BLaER1 (cell line): ENCODE measurements around the gene VTCN1.

Source experiments
- H3K27ac ChIP-seq: shearing (Covaris generic); formaldehyde crosslinking; 2 replicates; pipeline ENCODE4 v1.8.1; 2022
- H3K27me3 ChIP-seq: shearing (Covaris generic); formaldehyde crosslinking; 2 replicates; pipeline ENCODE4 v1.8.1; 2022
- H3K36me3 ChIP-seq: shearing (Covaris generic); formaldehyde crosslinking; 2 replicates; pipeline ENCODE4 v1.8.1; 2022
- H3K4me1 ChIP-seq: shearing (Covaris generic); formaldehyde crosslinking; 2 replicates; pipeline ENCODE4 v1.8.1; 2022
- H3K4me2 ChIP-seq: shearing (Covaris generic); formaldehyde crosslinking; 2 replicates; pipeline ENCODE4 v1.8.1; 2022
- H3K4me3 ChIP-seq: shearing (Covaris generic); formaldehyde crosslinking; 2 replicates; pipeline ENCODE4 v1.8.1; 2022
- H3K9ac ChIP-seq: shearing (Covaris generic); formaldehyde crosslinking; 2 replicates; pipeline ENCODE4 v1.8.1; 2022
- H3K9me3 ChIP-seq: shearing (Covaris generic); formaldehyde crosslinking; 2 replicates; pipeline ENCODE4 v1.8.1; 2022
- H4K20me1 ChIP-seq: shearing (Covaris generic); formaldehyde crosslinking; 2 replicates; pipeline ENCODE4 v1.8.1; 2022
- Cebpa-rat ChIP-seq: shearing (Covaris generic); IDR thresholded peaks from 2 replicates; pipeline ENCODE4 v1.8.1; 2022

VTCN1 gene

GRCh38 chr1:117182319-117182718 lies 28.4 kb downstream of the VTCN1 start:
- no peaks in the 10 kb centered on the region for H3K36me3 ChIP-seq
- H3K4me1 ChIP-seq = no peaks in the 10 kb centered on the region
- H3K9ac ChIP-seq = no peak overlapping the region
- H3K4me3 ChIP-seq = no peak overlapping the region
- TF ChIP-seq Cebpa-rat = no peak
- H3K4me2 ChIP-seq = no peak overlapping the region
- H3K27ac ChIP-seq = no peak overlapping the region
- no peaks in the 10 kb centered on the region for H3K9me3 ChIP-seq
- H3K27me3 ChIP-seq = no peaks in the 10 kb centered on the region
- H4K20me1 ChIP-seq = no peaks in the 10 kb centered on the region

GRCh38 chr1:117181630-117182041 lies 29.1 kb downstream of the VTCN1 start:
- H3K4me1 ChIP-seq = no peaks in the 10 kb centered on the region
- H3K9ac ChIP-seq = no peak overlapping the region
- no peak overlapping the region for H3K4me3 ChIP-seq
- no peak for TF ChIP-seq Cebpa-rat
- H3K27ac ChIP-seq = no peak overlapping the region
- H3K36me3 ChIP-seq = no peaks in the 10 kb centered on the region
- no peak overlapping the region for H3K4me2 ChIP-seq
- no peaks in the 10 kb centered on the region for H3K9me3 ChIP-seq
- H3K27me3 ChIP-seq = no peaks in the 10 kb centered on the region
- no peaks in the 10 kb centered on the region for H4K20me1 ChIP-seq

- Histone ChIP-seq H3K27ac (no peak overlapping the region), H3K4me1 (no peaks in the 10 kb centered on the region), H3K27me3 (no peaks in the 10 kb centered on the region), H3K36me3 (no peaks in the 10 kb centered on the region), H3K9me3 (no peaks in the 10 kb centered on the region), H3K4me2 (no peak overlapping the region), H4K20me1 (no peaks in the 10 kb centered on the region), H3K9ac (no peak overlapping the region), H3K4me3 (no peak overlapping the region)
- no peak for TF ChIP-seq Cebpa-rat
Observed at GRCh38 chr1:117180147-117180967, 30.4 kb downstream of the VTCN1 start.

GRCh38 chr1:117179471-117179870 lies 31.3 kb downstream of the VTCN1 start:
- no peak for TF ChIP-seq Cebpa-rat
- no peaks in the 10 kb centered on the region for H3K4me1 ChIP-seq
- no peaks in the 10 kb centered on the region for H3K9me3 ChIP-seq
- no peaks in the 10 kb centered on the region for H4K20me1 ChIP-seq
- no peaks in the 10 kb centered on the region for H3K36me3 ChIP-seq
- no peak overlapping the region for H3K27ac ChIP-seq
- H3K4me2 ChIP-seq = no peak overlapping the region
- no peak overlapping the region for H3K4me3 ChIP-seq
- no peaks in the 10 kb centered on the region for H3K27me3 ChIP-seq
- no peak overlapping the region for H3K9ac ChIP-seq

- Histone ChIP-seq H3K9ac (no peak overlapping the region), H3K9me3 (no peaks in the 10 kb centered on the region), H3K4me2 (no peak overlapping the region), H4K20me1 (no peaks in the 10 kb centered on the region), H3K4me1 (no peaks in the 10 kb centered on the region), H3K27ac (no peak overlapping the region), H3K36me3 (no peaks in the 10 kb centered on the region), H3K4me3 (no peak overlapping the region), H3K27me3 (no peaks in the 10 kb centered on the region)
- TF ChIP-seq Cebpa-rat = no peak
Observed at GRCh38 chr1:117178756-117179155, 32.0 kb downstream of the VTCN1 start.

- Histone ChIP-seq H3K27ac (no peak overlapping the region), H3K27me3 (no peaks in the 10 kb centered on the region), H3K36me3 (no peaks in the 10 kb centered on the region), H4K20me1 (no peaks in the 10 kb centered on the region), H3K9ac (no peak overlapping the region), H3K4me3 (no peak overlapping the region), H3K4me1 (no peaks in the 10 kb centered on the region), H3K4me2 (no peak overlapping the region), H3K9me3 (no peaks in the 10 kb centered on the region)
- TF ChIP-seq Cebpa-rat = no peak
Observed at GRCh38 chr1:117177376-117177775, 33.4 kb downstream of the VTCN1 start.

- Histone ChIP-seq H3K27me3 (no peaks in the 10 kb centered on the region), H3K27ac (no peak overlapping the region), H4K20me1 (no peaks in the 10 kb centered on the region), H3K36me3 (no peaks in the 10 kb centered on the region), H3K4me2 (no peak overlapping the region), H3K4me1 (no peaks in the 10 kb centered on the region), H3K4me3 (no peak overlapping the region), H3K9ac (no peak overlapping the region), H3K9me3 (no peaks in the 10 kb centered on the region)
- no peak for TF ChIP-seq Cebpa-rat
Observed at GRCh38 chr1:117176579-117176978, 34.1 kb downstream of the VTCN1 start.

GRCh38 chr1:117174851-117175250 lies 35.9 kb downstream of the VTCN1 start:
- no peaks in the 10 kb centered on the region for H4K20me1 ChIP-seq
- H3K4me1 ChIP-seq = no peaks in the 10 kb centered on the region
- no peaks in the 10 kb centered on the region for H3K27me3 ChIP-seq
- no peaks in the 10 kb centered on the region for H3K9me3 ChIP-seq
- H3K9ac ChIP-seq = no peak overlapping the region
- TF ChIP-seq Cebpa-rat = no peak
- no peak overlapping the region for H3K4me2 ChIP-seq
- H3K4me3 ChIP-seq = no peak overlapping the region
- H3K27ac ChIP-seq = no peak overlapping the region
- no peaks in the 10 kb centered on the region for H3K36me3 ChIP-seq

- Histone ChIP-seq H4K20me1 (no peaks in the 10 kb centered on the region), H3K9ac (no peak overlapping the region), H3K4me1 (no peaks in the 10 kb centered on the region), H3K4me3 (no peak overlapping the region), H3K27me3 (no peaks in the 10 kb centered on the region), H3K27ac (no peak overlapping the region), H3K4me2 (no peak overlapping the region), H3K36me3 (no peaks in the 10 kb centered on the region), H3K9me3 (no peaks in the 10 kb centered on the region)
- no peak for TF ChIP-seq Cebpa-rat
Observed at GRCh38 chr1:117173691-117174090, 37.0 kb downstream of the VTCN1 start.

- no peak overlapping the region for H3K4me3 ChIP-seq
- no peak overlapping the region for H3K27ac ChIP-seq
- H3K36me3 ChIP-seq = no peaks in the 10 kb centered on the region
- H3K9me3 ChIP-seq = no peaks in the 10 kb centered on the region
- H3K9ac ChIP-seq = no peak overlapping the region
- no peaks in the 10 kb centered on the region for H4K20me1 ChIP-seq
- H3K4me2 ChIP-seq = no peak overlapping the region
- H3K27me3 ChIP-seq = no peaks in the 10 kb centered on the region
- H3K4me1 ChIP-seq = no peaks in the 10 kb centered on the region
- no peak for TF ChIP-seq Cebpa-rat
Observed at GRCh38 chr1:117173006-117173405, 37.7 kb downstream of the VTCN1 start.
